ENCODE measurements around the gene CD109.

The CD109 gene

GRCh38 chr6:73857341-73857890 lies 161.4 kb downstream of the CD109 start:
- no peak overlapping the region for H3K4me3 ChIP-seq
- H3K9me3 ChIP-seq (ENCODE audit: low read depth, low read length): no peaks in the 10 kb centered on the region
- TF ChIP-seq POLR2AphosphoS5 (IDR thresholded peaks at IDR 0.05; ENCODE audit: borderline replicate concordance, low read depth, low read length) (no peak), EZH2 (IDR thresholded peaks at IDR 0.05) (no peak), FOXP2 (optimal IDR thresholded peaks at IDR 0.05; ENCODE audit: control extremely low read depth, extremely low read length, insufficient read depth) (no peak)
- no peak for DNase-seq (ENCODE audit: low read depth, low spot score)
- H3K27ac ChIP-seq: no peak overlapping the region
- H3K9ac ChIP-seq (ENCODE audit: insufficient read length): no peak overlapping the region
- no peaks in the 10 kb centered on the region for H3K36me3 ChIP-seq (ENCODE audit: insufficient read depth, low read length)

- TF ChIP-seq FOXP2 (optimal IDR thresholded peaks at IDR 0.05; ENCODE audit: control extremely low read depth, extremely low read length, insufficient read depth) (no peak), POLR2AphosphoS5 (IDR thresholded peaks at IDR 0.05; ENCODE audit: borderline replicate concordance, low read depth, low read length) (no peak), EZH2 (IDR thresholded peaks at IDR 0.05) (no peak)
- no peak for DNase-seq (ENCODE audit: low read depth, low spot score)
- H3K27ac ChIP-seq: no peak overlapping the region
These were observed 162.4 kb downstream of the CD109 start for GRCh38 chr6:73858376-73858775.

GRCh38 chr6:73860303-73860702 lies 164.3 kb downstream of the CD109 start:
- H3K36me3 ChIP-seq (ENCODE audit: insufficient read depth, low read length): no peaks in the 10 kb centered on the region
- H3K4me3 ChIP-seq: no peak overlapping the region
- DNase-seq (ENCODE audit: low read depth, low spot score): no peak
- H3K9me3 ChIP-seq (ENCODE audit: low read depth, low read length): no peaks in the 10 kb centered on the region
- TF ChIP-seq FOXP2 (optimal IDR thresholded peaks at IDR 0.05; ENCODE audit: control extremely low read depth, extremely low read length, insufficient read depth): no peak
- no peak for TF ChIP-seq EZH2 (IDR thresholded peaks at IDR 0.05)
- no peak for TF ChIP-seq POLR2AphosphoS5 (IDR thresholded peaks at IDR 0.05; ENCODE audit: borderline replicate concordance, low read depth, low read length)
- no peak overlapping the region for H3K9ac ChIP-seq (ENCODE audit: insufficient read length)
- no peak overlapping the region for H3K27ac ChIP-seq

More at GRCh38 chr6:73858376-73858775, 162.4 kb downstream of the CD109 start:
- H3K9me3 ChIP-seq (ENCODE audit: low read depth, low read length): no peaks in the 10 kb centered on the region
- H3K9ac ChIP-seq (ENCODE audit: insufficient read length): no peak overlapping the region
- no peak overlapping the region for H3K4me3 ChIP-seq
- no peaks in the 10 kb centered on the region for H3K36me3 ChIP-seq (ENCODE audit: insufficient read depth, low read length)

- DNase-seq (ENCODE audit: low read depth, low spot score): no peak
- no peak overlapping the region for H3K27ac ChIP-seq
- H3K9ac ChIP-seq (ENCODE audit: insufficient read length): no peak overlapping the region
- no peaks in the 10 kb centered on the region for H3K9me3 ChIP-seq (ENCODE audit: low read depth, low read length)
- no peaks in the 10 kb centered on the region for H3K36me3 ChIP-seq (ENCODE audit: insufficient read depth, low read length)
- TF ChIP-seq EZH2 (IDR thresholded peaks at IDR 0.05) (no peak), FOXP2 (optimal IDR thresholded peaks at IDR 0.05; ENCODE audit: control extremely low read depth, extremely low read length, insufficient read depth) (no peak), POLR2AphosphoS5 (IDR thresholded peaks at IDR 0.05; ENCODE audit: borderline replicate concordance, low read depth, low read length) (no peak)
- no peak overlapping the region for H3K4me3 ChIP-seq
These were observed 170.3 kb downstream of the CD109 start for GRCh38 chr6:73866305-73866704.

GRCh38 chr6:73867411-73867810 lies 171.4 kb downstream of the CD109 start:
- Histone ChIP-seq H3K4me3 (no peak overlapping the region), H3K36me3 (ENCODE audit: insufficient read depth, low read length) (no peaks in the 10 kb centered on the region), H3K27ac (no peak overlapping the region), H3K9me3 (ENCODE audit: low read depth, low read length) (no peaks in the 10 kb centered on the region), H3K9ac (ENCODE audit: insufficient read length) (no peak overlapping the region)
- no peak for DNase-seq (ENCODE audit: low read depth, low spot score)
- TF ChIP-seq EZH2 (IDR thresholded peaks at IDR 0.05) (no peak), POLR2AphosphoS5 (IDR thresholded peaks at IDR 0.05; ENCODE audit: borderline replicate concordance, low read depth, low read length) (no peak), FOXP2 (optimal IDR thresholded peaks at IDR 0.05; ENCODE audit: control extremely low read depth, extremely low read length, insufficient read depth) (no peak)

GRCh38 chr6:73870907-73871306 lies 174.9 kb downstream of the CD109 start:
- no peak for TF ChIP-seq FOXP2 (optimal IDR thresholded peaks at IDR 0.05; ENCODE audit: control extremely low read depth, extremely low read length, insufficient read depth)
- no peak for TF ChIP-seq POLR2AphosphoS5 (IDR thresholded peaks at IDR 0.05; ENCODE audit: borderline replicate concordance, low read depth, low read length)
- TF ChIP-seq EZH2 (IDR thresholded peaks at IDR 0.05): no peak
- DNase-seq (ENCODE audit: low read depth, low spot score): no peak
- Histone ChIP-seq H3K27ac (no peak overlapping the region), H3K9me3 (ENCODE audit: low read depth, low read length) (no peaks in the 10 kb centered on the region), H3K36me3 (ENCODE audit: insufficient read depth, low read length) (no peaks in the 10 kb centered on the region), H3K9ac (ENCODE audit: insufficient read length) (no peak overlapping the region), H3K4me3 (no peak overlapping the region)

- Histone ChIP-seq H3K9me3 (ENCODE audit: low read depth, low read length) (no peaks in the 10 kb centered on the region), H3K27ac (no peak overlapping the region)
- no peak for DNase-seq (ENCODE audit: low read depth, low spot score)
These were observed 177.1 kb downstream of the CD109 start for GRCh38 chr6:73873081-73873480.

More at GRCh38 chr6:73873081-73873480, 177.1 kb downstream of the CD109 start:
- TF ChIP-seq EZH2 (IDR thresholded peaks at IDR 0.05) (no peak), FOXP2 (optimal IDR thresholded peaks at IDR 0.05; ENCODE audit: control extremely low read depth, extremely low read length, insufficient read depth) (no peak)
- Histone ChIP-seq H3K9ac (ENCODE audit: insufficient read length) (no peak overlapping the region), H3K4me3 (no peak overlapping the region), H3K36me3 (ENCODE audit: insufficient read depth, low read length) (no peaks in the 10 kb centered on the region)

All from SK-N-MC (cell line).